Bronchial epithelial cell (primary cell): ENCODE data around the gene SLC4A8. TPM values are rescaled to one million over a fixed set of nuclear protein-coding genes. Genes with fewer than 3 reads are reported as not detected.

Experiments
- DNase-seq: peaks from one replicate; pipeline ENCODE4 v3.0.0-alpha.2; 2010; ENCODE audit warnings: low read depth
- FAIRE-seq: peaks from 2 replicates; lab custom pipeline; 2011; peaks lifted over from hg19 to GRCh38; lab: Jason Lieb, UNC
- H3K27me3 ChIP-seq: 2 replicates; pipeline ENCODE4 v1.5.1; 2011; ENCODE audit warnings: low read length; ENCODE audit not compliant: control insufficient read depth, insufficient read depth
- H3K36me3 ChIP-seq: 2 replicates; pipeline ENCODE4 v1.5.1; 2011; ENCODE audit warnings: low read length; ENCODE audit not compliant: control insufficient read depth, insufficient read depth
- H3K4me3 ChIP-seq: 2 replicates; pipeline ENCODE4 v1.5.1; 2011; ENCODE audit warnings: mild to moderate bottlenecking, low read depth, low read length, control low read depth
- CTCF ChIP-seq: IDR thresholded peaks from 2 replicates; pipeline ENCODE4 v1.5.1; 2011; ENCODE audit warnings: mild to moderate bottlenecking, moderate library complexity, low read length, control low read depth, inconsistent platforms; ENCODE audit not compliant: insufficient read depth, severe bottlenecking
- total RNA-seq: library from RNA; depleted of rRNA; stranded (reverse); fragments of >200 nt; gene quantifications from 2 replicates; pipeline ENCODE4 v1.2.1, GENCODE V29; 2014

Gene SLC4A8
- total RNA-seq, 1 donor from 2014 or later: 0.26 TPM

GRCh38 chr12:51538149-51538548, 113.5 kb downstream of the SLC4A8 start:
- no peak for TF ChIP-seq CTCF
- Histone ChIP-seq H3K4me3 (no peak overlapping the region), H3K27me3 (peaks cover 4% of the 10 kb centered on the region), H3K36me3 (no peaks in the 10 kb centered on the region)
- FAIRE-seq: no peak
- no peak for DNase-seq

- H3K36me3 ChIP-seq: no peaks in the 10 kb centered on the region
- DNase-seq: no peak
- peaks cover 4% of the 10 kb centered on the region for H3K27me3 ChIP-seq
- FAIRE-seq: no peak
- H3K4me3 ChIP-seq: no peak overlapping the region
- no peak for TF ChIP-seq CTCF
Measured at GRCh38 chr12:51538599-51538998, 114.0 kb downstream of the SLC4A8 start.

GRCh38 chr12:51540996-51541395, 116.4 kb downstream of the SLC4A8 start:
- FAIRE-seq (no peak), DNase-seq (no peak)
- Histone ChIP-seq H3K36me3 (no peaks in the 10 kb centered on the region), H3K4me3 (no peak overlapping the region), H3K27me3 (peaks cover 5% of the 10 kb centered on the region)
- no peak for TF ChIP-seq CTCF

GRCh38 chr12:51546097-51546496, 121.5 kb downstream of the SLC4A8 start:
- H3K27me3 ChIP-seq: peaks cover 2% of the 10 kb centered on the region
- no peaks in the 10 kb centered on the region for H3K36me3 ChIP-seq
- no peak overlapping the region for H3K4me3 ChIP-seq
- no peak for FAIRE-seq
- TF ChIP-seq CTCF: no peak
- DNase-seq: no peak

GRCh38 chr12:51547606-51548005, 123.0 kb downstream of the SLC4A8 start:
- no peak for TF ChIP-seq CTCF
- H3K36me3 ChIP-seq: no peaks in the 10 kb centered on the region
- no peak overlapping the region for H3K4me3 ChIP-seq
- no peak for FAIRE-seq
- no peak for DNase-seq
- H3K27me3 ChIP-seq: peaks cover 2% of the 10 kb centered on the region

- Histone ChIP-seq H3K36me3 (no peaks in the 10 kb centered on the region), H3K4me3 (no peak overlapping the region), H3K27me3 (peaks cover 2% of the 10 kb centered on the region)
- FAIRE-seq (no peak), DNase-seq (no peak)
- TF ChIP-seq CTCF: no peak
Measured at GRCh38 chr12:51548241-51548640, 123.6 kb downstream of the SLC4A8 start.
